HCT116 (cell line): ENCODE data around the gene SERPINB5.

Experiments used
- CTCF ChIP-seq, 3 experiments: fragments of 200-600 bp in 1 of 3; sonication (generic) in 1 of 3; IDR thresholded peaks in 2 of 3; conservative IDR thresholded peaks in 1 of 3; 2 replicates each; pipeline ENCODE4 v1.5.1; 2012 to 2017; ENCODE audit warnings: low read depth in 2 of 3, low read length in 2 of 3, antibody characterized with exemption in 1 of 3, borderline replicate concordance in 1 of 3, control low read depth in 1 of 3, mild to moderate bottlenecking in 1 of 3, mixed read lengths in 1 of 3, mixed run types in 1 of 3, moderate library complexity in 1 of 3; ENCODE audit not compliant: insufficient read depth in 1 of 3
- MAX ChIP-seq: IDR thresholded peaks from 2 replicates; pipeline ENCODE4 v1.6.1; 2012
- POLR2A ChIP-seq: IDR thresholded peaks from 2 replicates; pipeline ENCODE4 v1.7.0; 2011; ENCODE audit warnings: borderline replicate concordance; ENCODE audit not compliant: insufficient read depth, insufficient read length; ENCODE audit errors: extremely low read depth
- RAD21 ChIP-seq: IDR thresholded peaks from 2 replicates; pipeline ENCODE4 v1.6.1; 2012; ENCODE audit warnings: low read depth, mild to moderate bottlenecking
- REST ChIP-seq: IDR thresholded peaks from 2 replicates; pipeline ENCODE4 v1.6.1; 2012; ENCODE audit warnings: low read depth
- SIN3A ChIP-seq: IDR thresholded peaks from 2 replicates; pipeline ENCODE4 v1.6.1; 2012; ENCODE audit warnings: low read depth
- SRF ChIP-seq: IDR thresholded peaks from 2 replicates; pipeline ENCODE4 v1.6.1; 2012; ENCODE audit warnings: low read depth
- YY1 ChIP-seq: IDR thresholded peaks from 2 replicates; pipeline ENCODE4 v1.6.1; 2011; ENCODE audit warnings: low read length, low read depth, moderate library complexity, mild to moderate bottlenecking; ENCODE audit not compliant: insufficient replicate concordance; ENCODE audit errors: extremely low read depth
- ZFX ChIP-seq: fragments of 450-650 bp; IDR thresholded peaks from 2 replicates; pipeline ENCODE4 v1.6.1; 2017

DNA sequence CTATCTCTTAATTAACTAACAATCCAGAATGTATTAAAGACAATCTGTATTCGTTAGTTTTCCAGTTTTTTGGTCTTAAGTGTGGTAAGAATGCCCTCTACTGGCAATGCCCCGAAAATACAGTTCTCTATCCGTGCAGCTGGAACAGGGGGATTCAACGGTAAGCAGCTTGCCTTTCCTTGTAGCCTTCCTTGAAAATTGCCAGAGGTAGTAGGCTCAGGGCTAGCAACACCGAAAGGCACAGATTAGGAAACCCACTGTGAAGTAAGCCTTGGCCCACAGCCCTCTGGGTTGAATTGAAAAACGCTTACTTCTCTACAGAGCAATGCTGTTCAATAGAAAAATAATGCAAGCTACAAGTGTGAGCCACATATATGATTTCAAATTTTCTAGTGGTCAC is 37.4 kb upstream of the SERPINB5 start:
- no peak for TF ChIP-seq MAX
- peak; percentile 73 to 89 (median 80) for TF ChIP-seq CTCF (IDR thresholded peaks at IDR 0.05 in 2 of 3, conservative IDR thresholded peaks at IDR 0.05 in 1 of 3; ENCODE audit: borderline replicate concordance in 1 of 3, insufficient read depth in 1 of 3, low read depth in 2 of 3, low read length in 2 of 3)
- no peak for TF ChIP-seq SRF
- TF ChIP-seq RAD21 = peak; percentile 88
- no peak for TF ChIP-seq POLR2A
- no peak for TF ChIP-seq YY1
- no peak for TF ChIP-seq SIN3A
- no peak for TF ChIP-seq ZFX
- TF ChIP-seq REST = no peak
